Loucy (cell line): ENCODE data around the gene SSC4D.
"Not testable (repeated sequence)": the region's sequence is repeated elsewhere in the genome, so short reads cannot be mapped to it uniquely, and the experiment has no call there.

ENCODE experiments used
- H2AFZ ChIP-seq: fragments of 200-600 bp; sonication (generic); 2 replicates; pipeline ENCODE4 v1.6.0; 2016; ENCODE audit warnings: antibody characterized with exemption, mild to moderate bottlenecking, low read length, moderate library complexity
- H3F3A ChIP-seq: fragments of 200-600 bp; 2 replicates; pipeline ENCODE4 v1.6.0; 2016; ENCODE audit warnings: antibody characterized with exemption, low read depth, mild to moderate bottlenecking
- H3K27me3 ChIP-seq: fragments of 200-600 bp; sonication (generic); 2 replicates; pipeline ENCODE4 v1.6.1; 2014; ENCODE audit warnings: low read length, mild to moderate bottlenecking; ENCODE audit not compliant: insufficient read depth, poor library complexity, severe bottlenecking
- H3K36me3 ChIP-seq: fragments of 200-600 bp; sonication (generic); 2 replicates; pipeline ENCODE4 v1.6.1; 2016; ENCODE audit warnings: low read length; ENCODE audit not compliant: insufficient read depth
- H3K4me1 ChIP-seq: fragments of 200-600 bp; sonication (generic); 2 replicates; pipeline ENCODE4 v1.5.1; 2014; ENCODE audit warnings: low read length, mild to moderate bottlenecking; ENCODE audit not compliant: insufficient read depth, poor library complexity, severe bottlenecking
- H3K4me2 ChIP-seq: fragments of 200-600 bp; sonication (generic); 2 replicates; pipeline ENCODE4 v1.6.0; 2014; ENCODE audit warnings: antibody characterized with exemption, low read length, low read depth, mild to moderate bottlenecking; ENCODE audit not compliant: poor library complexity, severe bottlenecking
- H3K4me3 ChIP-seq: fragments of 200-600 bp; sonication (generic); 2 replicates; pipeline ENCODE4 v1.5.1; 2014; ENCODE audit warnings: low read length, mild to moderate bottlenecking, mixed read lengths; ENCODE audit not compliant: poor library complexity, severe bottlenecking
- H3K79me2 ChIP-seq: fragments of 200-600 bp; sonication (generic); 2 replicates; pipeline ENCODE4 v1.6.1; 2014; ENCODE audit warnings: low read length; ENCODE audit not compliant: insufficient read depth
- H3K9ac ChIP-seq: fragments of 200-600 bp; sonication (generic); 2 replicates; pipeline ENCODE4 v1.6.0; 2014; ENCODE audit warnings: mild to moderate bottlenecking, low read depth, low read length, moderate library complexity; ENCODE audit not compliant: poor library complexity, severe bottlenecking
- H3K9me2 ChIP-seq: fragments of 200-600 bp; sonication (generic); replicated peaks from 2 replicates; pipeline ENCODE4 v1.6.1; 2016; ENCODE audit warnings: low read depth, low read length, mixed read lengths
- H3K9me3 ChIP-seq: fragments of 200-600 bp; sonication (generic); 2 replicates; pipeline ENCODE4 v1.6.1; 2014; ENCODE audit warnings: mild to moderate bottlenecking, antibody characterized with exemption, low read length, low read depth; ENCODE audit not compliant: insufficient read depth
- H4K20me1 ChIP-seq: fragments of 200-600 bp; sonication (generic); 2 replicates; pipeline ENCODE4 v1.6.0; 2014; ENCODE audit warnings: antibody characterized with exemption, low read length, mild to moderate bottlenecking; ENCODE audit not compliant: insufficient read depth, poor library complexity, severe bottlenecking
- EZH2phosphoT487 ChIP-seq: fragments of 200-600 bp; IDR thresholded peaks from 2 replicates; pipeline ENCODE4 v1.6.1; 2018; ENCODE audit warnings: antibody characterized with exemption, mild to moderate bottlenecking, moderate library complexity, borderline replicate concordance
- TF ChIP-seq, protein P1 (sequence below): fragments of 200-600 bp; sonication (generic); conservative IDR thresholded peaks from 2 replicates; pipeline ENCODE4 v1.5.1; 2014; ENCODE audit warnings: mild to moderate bottlenecking, antibody characterized with exemption, low read length

Gene SSC4D

DNA sequence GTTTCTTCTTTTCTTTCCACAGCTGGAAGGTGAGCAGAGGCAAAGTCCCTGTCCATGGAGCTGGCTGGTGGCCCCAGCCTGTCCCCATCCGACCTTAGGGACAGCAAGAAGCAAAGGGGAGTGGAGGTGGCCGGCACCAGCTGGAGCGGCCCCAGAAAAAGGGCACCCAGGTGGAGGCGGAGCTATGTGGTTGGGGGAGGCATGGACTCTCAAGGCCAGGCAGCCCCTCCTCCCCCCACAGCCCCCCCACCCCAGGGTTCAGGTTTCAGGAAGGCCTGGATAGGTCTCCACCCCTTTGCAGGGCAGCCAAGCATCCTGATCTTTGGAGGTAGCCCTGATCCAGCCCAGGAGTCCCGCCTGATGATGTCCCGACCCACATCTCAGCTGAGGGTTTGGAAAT, at the start of gene SSC4D:
Gene SSC4D, minus strand, starts transcription at position 161 of the 400 bp plus-strand sequence. CDS start 5,258 bp downstream, outside the sequence.
- H3K9ac ChIP-seq: no peak within 1 kb of the TSS
- no peaks in the 10 kb centered on the region for H4K20me1 ChIP-seq
- no peaks in the 10 kb centered on the region for H3K79me2 ChIP-seq
- H3K9me3 ChIP-seq: no peaks in the 10 kb centered on the region
- no peak within 1 kb of the TSS for H3K4me2 ChIP-seq
- H3K4me3 ChIP-seq: no peak within 1 kb of the TSS
- H2AFZ ChIP-seq: no peak within 1 kb of the TSS
- H3K27me3 ChIP-seq: no peaks in the 10 kb centered on the region
- H3K36me3 ChIP-seq: no peaks in the 10 kb centered on the region
- H3K9me2 ChIP-seq: no peaks in the 10 kb centered on the region
- TF ChIP-seq, protein P1, sequence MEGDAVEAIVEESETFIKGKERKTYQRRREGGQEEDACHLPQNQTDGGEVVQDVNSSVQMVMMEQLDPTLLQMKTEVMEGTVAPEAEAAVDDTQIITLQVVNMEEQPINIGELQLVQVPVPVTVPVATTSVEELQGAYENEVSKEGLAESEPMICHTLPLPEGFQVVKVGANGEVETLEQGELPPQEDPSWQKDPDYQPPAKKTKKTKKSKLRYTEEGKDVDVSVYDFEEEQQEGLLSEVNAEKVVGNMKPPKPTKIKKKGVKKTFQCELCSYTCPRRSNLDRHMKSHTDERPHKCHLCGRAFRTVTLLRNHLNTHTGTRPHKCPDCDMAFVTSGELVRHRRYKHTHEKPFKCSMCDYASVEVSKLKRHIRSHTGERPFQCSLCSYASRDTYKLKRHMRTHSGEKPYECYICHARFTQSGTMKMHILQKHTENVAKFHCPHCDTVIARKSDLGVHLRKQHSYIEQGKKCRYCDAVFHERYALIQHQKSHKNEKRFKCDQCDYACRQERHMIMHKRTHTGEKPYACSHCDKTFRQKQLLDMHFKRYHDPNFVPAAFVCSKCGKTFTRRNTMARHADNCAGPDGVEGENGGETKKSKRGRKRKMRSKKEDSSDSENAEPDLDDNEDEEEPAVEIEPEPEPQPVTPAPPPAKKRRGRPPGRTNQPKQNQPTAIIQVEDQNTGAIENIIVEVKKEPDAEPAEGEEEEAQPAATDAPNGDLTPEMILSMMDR: no peak
- no peak for TF ChIP-seq EZH2phosphoT487
- no peaks in the 10 kb centered on the region for H3K4me1 ChIP-seq
- no peaks in the 10 kb centered on the region for H3F3A ChIP-seq

DNA sequence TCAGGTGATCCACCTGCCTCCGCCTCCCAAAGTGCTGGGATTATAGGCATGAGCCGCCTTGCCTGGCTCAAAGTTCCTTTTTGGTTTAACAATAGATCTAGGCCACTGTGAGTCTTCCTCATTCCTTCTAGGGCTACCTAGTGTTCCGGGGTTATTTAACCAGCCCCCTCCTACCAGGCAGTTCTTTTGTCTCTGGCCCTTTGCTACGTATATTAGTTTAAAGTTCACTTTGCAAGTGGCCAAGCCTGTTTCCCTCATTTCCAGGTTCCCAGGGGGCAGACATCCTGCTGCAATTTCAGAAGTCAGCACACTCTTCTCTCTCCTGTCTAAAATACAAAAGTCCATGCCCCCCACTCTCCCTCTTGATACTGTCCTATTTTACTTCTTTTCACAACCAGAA, 49.0 kb upstream of the SSC4D start:
- H3K9ac ChIP-seq, H3K9me3 ChIP-seq, H3K79me2 ChIP-seq, H3K4me2 ChIP-seq, H3K27me3 ChIP-seq, H3K4me3 ChIP-seq, H3K9me2 ChIP-seq, H4K20me1 ChIP-seq, H3K4me1 ChIP-seq, H3F3A ChIP-seq, H3K36me3 ChIP-seq, H2AFZ ChIP-seq: not testable (repeated sequence)

DNA sequence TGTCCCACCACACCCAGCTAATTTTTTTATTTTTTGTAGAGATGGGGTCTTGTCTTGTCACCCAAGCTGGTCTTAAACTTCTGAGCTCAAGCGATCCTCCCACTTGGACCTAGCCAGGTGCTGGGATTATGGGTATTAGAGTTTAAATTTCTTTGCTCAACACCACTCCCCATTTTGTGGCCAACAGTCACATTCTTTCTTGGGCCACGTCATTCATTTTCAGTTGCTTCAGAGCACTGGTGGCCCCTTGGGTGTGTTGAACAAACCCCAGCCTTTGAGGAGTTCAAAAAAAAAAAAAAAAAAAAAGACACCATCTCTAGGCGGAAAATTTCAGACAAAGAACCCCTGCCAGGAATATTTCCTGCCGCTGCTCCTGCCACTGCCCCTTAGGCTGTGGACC, 47.5 kb upstream of the SSC4D start:
- H2AFZ ChIP-seq, H3K9me2 ChIP-seq, H3K79me2 ChIP-seq, H3K36me3 ChIP-seq, H3K4me3 ChIP-seq, H3K9me3 ChIP-seq, H3K9ac ChIP-seq, H4K20me1 ChIP-seq, H3K4me1 ChIP-seq, H3F3A ChIP-seq, H3K27me3 ChIP-seq, H3K4me2 ChIP-seq: not testable (repeated sequence)

DNA sequence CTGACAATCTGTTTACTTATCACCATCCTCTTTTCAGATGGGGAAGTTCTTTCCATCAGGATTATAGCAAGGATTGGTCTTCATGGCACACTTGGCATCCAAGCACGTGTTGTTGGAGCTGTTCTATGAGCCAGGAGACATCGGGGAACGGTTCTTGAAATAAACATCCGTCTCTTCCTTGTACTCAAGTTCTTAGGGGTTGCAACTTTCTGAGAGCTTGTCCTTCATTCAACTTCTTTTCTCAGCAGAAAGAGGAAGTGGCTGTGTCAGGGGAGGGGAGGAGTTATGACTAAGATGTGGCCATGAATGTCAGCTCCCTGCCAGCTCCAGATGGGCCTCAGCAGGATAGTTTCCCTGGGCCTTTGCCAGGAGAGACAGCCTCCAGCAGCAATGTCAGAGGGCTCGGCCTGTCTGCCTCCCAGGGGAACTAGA, 36.1 kb upstream of the SSC4D start:
- H3K4me1 ChIP-seq, H3K79me2 ChIP-seq, H3K27me3 ChIP-seq, H3F3A ChIP-seq, H3K9ac ChIP-seq, H3K4me3 ChIP-seq, H4K20me1 ChIP-seq, H3K9me2 ChIP-seq, H3K9me3 ChIP-seq, H3K36me3 ChIP-seq: not testable (repeated sequence)
- H2AFZ ChIP-seq: peak overlapping the region; percentile 64; the same call in 1 of the 2 replicates
- H3K4me2 ChIP-seq: peak overlapping the region; percentile 44

DNA sequence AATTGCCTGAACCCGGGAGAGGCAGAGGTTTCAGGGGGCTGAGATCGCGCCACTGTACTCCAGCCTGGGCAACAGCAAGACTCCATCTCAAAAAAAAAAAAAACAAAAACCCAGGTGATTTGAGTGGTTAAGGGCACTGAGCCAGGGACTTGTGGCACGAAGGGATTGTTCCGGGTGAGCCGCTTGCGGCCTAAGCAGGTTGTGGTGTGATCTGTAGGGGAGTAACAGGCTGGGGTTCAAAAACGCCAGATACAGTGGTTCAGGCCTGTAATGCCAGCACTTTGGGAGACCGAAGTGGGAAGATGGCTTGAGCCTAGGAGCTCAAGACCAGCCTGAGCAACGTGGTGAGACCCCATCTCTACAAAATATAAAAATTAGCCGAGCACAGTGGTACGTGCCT, 34.3 kb upstream of the SSC4D start:
- not testable (repeated sequence) for H3K4me3 ChIP-seq, H3F3A ChIP-seq, H3K4me1 ChIP-seq, H3K9ac ChIP-seq, H4K20me1 ChIP-seq, H3K4me2 ChIP-seq, H2AFZ ChIP-seq, H3K9me3 ChIP-seq, H3K79me2 ChIP-seq, H3K36me3 ChIP-seq, H3K9me2 ChIP-seq, H3K27me3 ChIP-seq

DNA sequence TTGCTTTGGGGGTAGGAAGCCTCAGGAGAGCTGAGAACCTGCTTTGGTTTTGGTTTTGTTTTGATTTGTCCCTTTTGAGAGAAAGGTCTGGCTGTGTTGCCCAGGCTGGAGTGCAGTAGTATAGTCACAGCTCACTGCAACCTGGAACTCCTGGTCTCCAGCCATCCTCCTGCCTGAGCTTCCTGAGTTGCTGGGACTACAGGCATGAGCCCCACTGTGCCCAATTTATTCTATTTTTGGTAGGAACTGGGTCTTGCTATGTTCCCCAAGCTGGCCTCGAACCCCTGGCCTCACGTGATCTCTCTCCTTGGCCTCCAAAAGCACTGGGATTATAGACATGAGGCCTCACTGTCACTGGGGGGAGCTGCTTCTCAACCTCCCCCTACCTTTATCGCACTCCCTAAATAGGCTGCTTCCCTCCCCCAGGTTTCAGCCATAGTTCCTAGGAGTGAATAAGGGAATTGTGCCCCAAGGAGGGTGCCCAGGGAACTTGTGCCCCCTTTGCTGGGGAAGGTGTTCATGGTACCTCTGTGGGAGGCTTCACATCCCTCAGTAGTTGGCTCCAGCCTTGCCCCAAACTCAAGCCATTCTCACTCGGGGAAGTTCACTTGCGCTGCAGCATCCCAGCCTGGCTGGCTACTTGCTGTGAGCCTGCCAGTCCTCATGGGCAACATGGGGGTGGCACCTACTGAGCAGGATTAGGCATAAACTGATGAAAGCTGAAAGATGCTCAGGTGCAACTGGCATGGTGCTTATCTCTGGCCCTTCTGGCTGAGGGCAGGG, 33.4 kb upstream of the SSC4D start:
- H3K27me3 ChIP-seq, H3K36me3 ChIP-seq, H3K4me3 ChIP-seq, H3F3A ChIP-seq, H3K9me3 ChIP-seq, H3K4me2 ChIP-seq, H3K9me2 ChIP-seq, H3K4me1 ChIP-seq, H2AFZ ChIP-seq, H3K9ac ChIP-seq, H3K79me2 ChIP-seq, H4K20me1 ChIP-seq: not testable (repeated sequence)

DNA sequence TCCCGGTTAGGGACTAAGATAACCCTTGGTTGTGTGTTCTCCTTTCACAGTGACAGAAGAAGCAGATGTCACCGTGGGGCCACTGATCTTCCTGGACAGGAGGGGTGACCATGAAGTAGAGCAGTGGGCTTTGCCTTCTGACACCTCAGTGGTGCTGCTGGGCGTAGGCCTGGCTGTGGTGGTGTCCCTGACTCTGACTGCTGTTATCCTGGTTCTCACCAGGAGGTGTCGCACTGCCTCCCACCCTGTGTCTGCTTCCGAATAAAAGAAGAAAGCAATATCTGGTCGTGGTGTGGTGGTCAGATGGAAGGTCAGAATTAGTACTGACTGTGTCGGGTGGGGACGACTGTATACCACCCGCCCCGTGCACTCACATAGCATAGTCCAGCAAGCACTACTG, 32.3 kb upstream of the SSC4D start:
- not testable (repeated sequence) for H4K20me1 ChIP-seq, H3K79me2 ChIP-seq, H3K9me2 ChIP-seq, H3K9me3 ChIP-seq, H3K9ac ChIP-seq, H3K27me3 ChIP-seq, H3F3A ChIP-seq, H3K36me3 ChIP-seq, H3K4me2 ChIP-seq, H3K4me3 ChIP-seq, H3K4me1 ChIP-seq, H2AFZ ChIP-seq
